ENCODE measurements around the gene XPO6.
A peak's percentile ranks its signal among the peaks of the same experiment; 100 is the strongest.

Gene XPO6

GRCh38 chr16:28205117-28205899 lies 6.5 kb downstream of the XPO6 start:
- in situ Hi-C loops (cut with MboI; ENCODE audit: low pct_unique_long_range_greater_than_20kb, low sequenced_read_pairs, unreplicated experiment): no loop called here
- TF ChIP-seq CTCF (IDR thresholded peaks at IDR 0.05; ENCODE audit: extremely low read depth, insufficient read depth, missing control alignments): no peak
- no peak for DNase-seq (ENCODE audit: low spot score)

GRCh38 chr16:28204622-28205021 lies 7.1 kb downstream of the XPO6 start:
- TF ChIP-seq CTCF (IDR thresholded peaks at IDR 0.05; ENCODE audit: extremely low read depth, insufficient read depth, missing control alignments): no peak
- DNase-seq (ENCODE audit: low spot score): no peak
- in situ Hi-C loops (cut with MboI; ENCODE audit: low pct_unique_long_range_greater_than_20kb, low sequenced_read_pairs, unreplicated experiment): no loop called here

- no peak for DNase-seq (ENCODE audit: low spot score)
- in situ Hi-C loops (cut with MboI; ENCODE audit: low pct_unique_long_range_greater_than_20kb, low sequenced_read_pairs, unreplicated experiment): no loop called here
- no peak for TF ChIP-seq CTCF (IDR thresholded peaks at IDR 0.05; ENCODE audit: extremely low read depth, insufficient read depth, missing control alignments)
Measured at GRCh38 chr16:28204204-28204603, 7.6 kb downstream of the XPO6 start.

GRCh38 chr16:28202147-28202746 lies 9.5 kb downstream of the XPO6 start:
- TF ChIP-seq CTCF (IDR thresholded peaks at IDR 0.05; ENCODE audit: extremely low read depth, insufficient read depth, missing control alignments): peak; percentile 45
- peak; percentile 53 for DNase-seq (ENCODE audit: low spot score)
- in situ Hi-C loops (cut with MboI; ENCODE audit: low pct_unique_long_range_greater_than_20kb, low sequenced_read_pairs, unreplicated experiment): no loop called here

GRCh38 chr16:28200661-28201060 lies 11.1 kb downstream of the XPO6 start:
- in situ Hi-C loops (cut with MboI; ENCODE audit: low pct_unique_long_range_greater_than_20kb, low sequenced_read_pairs, unreplicated experiment): no loop called here
- no peak for TF ChIP-seq CTCF (IDR thresholded peaks at IDR 0.05; ENCODE audit: extremely low read depth, insufficient read depth, missing control alignments)
- DNase-seq (ENCODE audit: low spot score): no peak

- in situ Hi-C loops (cut with MboI; ENCODE audit: low pct_unique_long_range_greater_than_20kb, low sequenced_read_pairs, unreplicated experiment): no loop called here
- DNase-seq (ENCODE audit: low spot score): no peak
- no peak for TF ChIP-seq CTCF (IDR thresholded peaks at IDR 0.05; ENCODE audit: extremely low read depth, insufficient read depth, missing control alignments)
Measured at GRCh38 chr16:28196387-28196987, 15.3 kb downstream of the XPO6 start.

Data from GM13977 (cell line).